T47D (cell line): ENCODE measurements around the gene ITGB7.

Experiments used
- DNase-seq, 2 experiments: peaks; one replicate each; pipeline versions ENCODE4 v3.0.0 to v3.0.0-alpha.2; 2011 to 2012; ENCODE audit warnings: low read depth in 1 of 2, low spot score in 1 of 2
- JUND ChIP-seq: IDR thresholded peaks from 2 replicates; pipeline ENCODE4 v1.6.1; 2012; ENCODE audit warnings: low read depth
- in situ Hi-C: cut with HindIII; loops from 2 replicates; pipeline ENCODE4 v1.10.0; 2016; ENCODE audit warnings: low sequenced_read_pairs, low pct_unique_long_range_greater_than_20kb

ITGB7 gene

DNA sequence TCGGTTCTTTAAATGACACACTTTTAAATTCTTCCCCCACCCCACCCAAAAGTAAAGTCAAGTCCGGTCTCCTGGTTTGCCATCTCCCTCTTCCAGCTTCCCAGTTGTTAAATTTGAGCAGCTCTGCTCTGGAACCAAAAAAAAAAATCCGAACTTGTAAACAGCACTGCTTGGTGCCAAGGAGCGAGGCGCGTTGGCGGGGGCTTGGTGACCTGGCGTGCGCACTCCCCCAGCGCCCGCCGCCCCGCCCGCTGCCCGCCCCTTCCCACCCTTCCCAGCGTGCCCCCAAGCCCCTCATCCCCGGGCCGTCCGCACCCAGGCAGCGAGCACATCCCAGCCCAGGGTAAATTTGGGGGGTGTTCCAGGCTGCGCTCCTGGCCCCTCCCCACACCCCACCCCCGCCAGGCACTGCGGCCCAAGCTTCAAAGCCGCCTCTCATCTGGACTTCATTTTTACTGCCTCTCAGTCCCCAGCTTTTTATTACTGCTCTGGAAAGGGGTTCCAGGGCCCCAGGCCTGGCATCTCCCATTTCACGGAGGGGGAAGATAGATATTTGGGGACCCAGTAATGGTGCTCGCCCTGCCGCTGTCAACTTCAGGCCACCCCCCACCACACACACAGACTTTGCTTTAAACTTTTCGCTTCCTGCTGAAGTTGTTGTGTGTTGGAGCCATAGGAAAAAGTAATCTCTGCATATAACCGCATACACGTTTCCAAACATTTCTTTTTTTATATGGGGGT, 11.7 kb upstream of the ITGB7 start:
- no peak for DNase-seq
- in situ Hi-C loops: no loop called here

DNA sequence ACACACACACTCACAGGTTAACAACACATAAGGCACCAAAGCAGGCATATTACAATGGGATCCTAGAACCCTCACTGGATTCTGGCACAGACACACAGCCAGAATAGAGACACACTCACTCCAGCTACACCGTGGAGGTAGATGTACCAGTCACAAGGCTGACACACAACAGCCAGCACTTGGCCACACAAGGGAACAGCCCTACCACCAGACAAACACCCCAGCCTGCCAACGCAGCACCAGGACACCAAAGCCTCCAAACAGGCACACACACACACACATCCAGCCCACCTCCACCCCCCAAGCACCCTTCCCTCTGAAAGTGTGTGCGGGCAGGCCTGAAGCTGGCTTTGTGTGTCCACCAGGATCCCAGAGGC, 10.9 kb upstream of the ITGB7 start:
- TF ChIP-seq JUND: no peak
- in situ Hi-C loops: no loop called here
- no peak for DNase-seq

More for the DNA sequence above, 11.7 kb upstream of the ITGB7 start:
- no peak for TF ChIP-seq JUND

DNA sequence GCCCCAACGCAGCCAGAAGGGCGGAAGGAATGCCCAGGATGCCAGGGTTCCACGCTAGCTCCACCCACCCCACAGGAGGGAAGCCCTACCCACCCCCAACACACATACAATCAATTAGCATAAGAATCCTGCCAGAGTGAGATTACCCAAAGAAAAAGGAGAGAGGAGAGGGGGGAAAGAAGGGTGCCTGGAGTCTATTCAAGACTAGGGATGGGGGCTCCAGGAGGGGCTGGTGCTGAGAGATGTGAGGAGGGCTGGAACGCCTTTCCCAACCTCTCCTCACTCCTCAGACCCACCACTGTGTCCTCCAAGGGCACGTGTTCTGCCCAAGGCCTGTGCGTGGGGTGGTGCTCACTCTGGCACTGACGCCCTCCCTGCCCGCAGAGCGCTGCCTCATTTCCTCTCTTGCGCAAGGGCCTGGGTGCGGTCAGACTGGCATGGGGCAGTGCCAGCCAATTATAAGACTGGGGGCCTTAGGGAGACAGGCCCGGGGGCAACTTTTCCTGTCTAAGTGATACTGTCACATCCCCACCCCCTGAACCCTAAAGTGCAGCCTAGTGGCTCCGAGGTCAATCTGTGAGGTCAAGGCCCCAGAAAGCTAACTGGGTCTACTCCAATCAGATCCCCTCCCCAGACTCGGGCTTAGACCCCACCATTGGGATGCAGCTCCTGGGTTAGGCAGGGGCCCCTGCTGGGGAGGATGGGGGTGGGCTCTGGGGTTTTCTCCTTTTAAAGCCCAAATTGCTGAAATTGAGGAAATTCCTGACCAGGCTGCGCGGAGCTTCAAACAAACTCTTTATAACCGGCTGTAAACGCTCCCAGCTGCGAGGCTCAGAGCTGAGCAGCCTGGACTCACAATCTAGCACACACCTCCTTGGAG, 10.2 kb upstream of the ITGB7 start:
- in situ Hi-C loops: no loop called here
- no peak for DNase-seq
- TF ChIP-seq JUND: no peak

DNA sequence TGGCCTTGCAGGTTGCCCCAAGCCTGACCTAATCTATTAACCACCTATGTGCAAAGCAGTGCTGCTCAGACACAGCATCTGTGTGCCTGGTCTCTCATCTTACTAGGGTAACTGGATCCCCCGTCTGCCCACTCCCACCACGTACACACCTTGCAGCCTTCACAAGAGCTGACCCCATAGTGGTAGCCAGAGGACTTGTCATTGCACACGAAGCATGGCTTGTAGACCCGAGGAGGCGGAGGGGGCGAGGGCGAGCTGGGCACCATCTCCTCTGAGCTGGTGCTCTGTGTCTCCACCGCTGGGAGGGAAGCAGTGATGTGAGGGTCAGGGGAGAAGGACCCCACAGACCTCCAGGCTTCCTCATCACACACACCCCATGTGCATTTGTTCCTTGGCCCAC, 8.4 kb upstream of the ITGB7 start:
- TF ChIP-seq JUND: no peak
- in situ Hi-C loops: no loop called here

GRCh38 chr12:53214687-53215455, 7.8 kb upstream of the ITGB7 start:
- no peak for DNase-seq
- no peak for TF ChIP-seq JUND
- in situ Hi-C loops: no loop called here

More for the DNA sequence above, 8.4 kb upstream of the ITGB7 start:
- DNase-seq: no peak

GRCh38 chr12:53214221-53214620, 7.2 kb upstream of the ITGB7 start:
- no peak for TF ChIP-seq JUND

GRCh38 chr12:53213348-53213747, 6.3 kb upstream of the ITGB7 start:
- no peak for TF ChIP-seq JUND
- in situ Hi-C loops: no loop called here
- peak; percentile 80 to 89 for DNase-seq

More at GRCh38 chr12:53214221-53214620, 7.2 kb upstream of the ITGB7 start:
- DNase-seq: no peak
- in situ Hi-C loops: no loop called here

DNA sequence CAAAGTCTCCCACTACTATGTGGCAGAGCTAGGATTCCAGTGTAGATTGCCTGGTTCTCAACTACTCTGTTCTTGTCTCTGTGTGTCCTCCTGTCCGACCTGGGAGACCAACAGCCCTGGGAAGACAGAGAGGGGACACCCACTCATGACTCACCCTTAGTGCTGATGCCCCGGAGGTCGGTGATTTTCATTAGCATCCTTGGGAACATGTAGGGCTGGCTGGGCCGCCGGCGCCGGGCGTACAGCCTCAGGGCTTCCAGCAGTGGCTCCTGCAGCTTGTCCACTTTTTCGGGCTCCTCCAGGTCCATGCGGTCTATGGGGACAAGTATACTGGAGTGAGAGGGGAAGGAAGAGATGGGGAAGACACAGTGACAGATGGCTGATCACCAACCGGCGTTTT, 5.9 kb upstream of the ITGB7 start:
- DNase-seq: no peak
- no peak for TF ChIP-seq JUND
- in situ Hi-C loops: no loop called here

GRCh38 chr12:53211476-53212381, 4.7 kb upstream of the ITGB7 start:
- in situ Hi-C loops: no loop called here
- no peak for TF ChIP-seq JUND
- no peak for DNase-seq

GRCh38 chr12:53210843-53211242, 3.8 kb upstream of the ITGB7 start:
- in situ Hi-C loops: no loop called here
- DNase-seq: no peak
- no peak for TF ChIP-seq JUND

DNA sequence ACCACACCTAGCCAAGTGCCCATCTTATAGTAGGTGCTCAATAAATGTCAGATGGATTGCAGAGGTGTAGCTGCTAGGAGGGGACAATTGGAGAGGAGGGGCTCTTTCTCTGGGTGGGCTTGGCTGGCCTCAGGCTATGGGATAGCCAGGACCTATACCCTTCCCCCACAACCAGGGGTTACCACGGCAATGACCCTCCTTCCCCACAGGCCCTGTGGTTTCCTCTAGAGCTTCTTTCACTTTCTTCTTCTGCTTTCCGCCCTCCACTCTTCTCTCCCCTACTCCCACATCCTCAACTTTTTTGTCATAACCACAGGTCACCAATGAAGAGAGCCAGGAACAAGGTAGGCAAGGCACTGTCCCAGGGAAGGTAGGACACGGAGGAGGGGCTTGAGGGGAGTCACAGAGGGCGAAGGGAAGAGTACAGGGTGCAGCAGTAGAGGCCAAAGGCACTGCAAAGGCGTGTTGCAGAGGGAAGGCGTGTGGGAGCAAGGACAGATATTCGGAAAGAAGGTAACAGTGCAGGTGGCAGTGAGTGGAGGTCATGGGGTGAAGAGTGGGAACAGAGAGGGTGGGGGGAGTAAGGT, 1.9 kb upstream of the ITGB7 start:
- in situ Hi-C loops: no loop called here
- no peak for TF ChIP-seq JUND
- DNase-seq: no peak
